Activated CD8-positive, alpha-beta memory T cell treated with anti-CD3 and anti-CD28 coated beads for 36 hours (primary cell): Measurements from ENCODE around the gene ETS1. TPM values are rescaled to one million over a fixed set of nuclear protein-coding genes. Genes with fewer than 3 reads are reported as not detected.

Experiments
- CTCF ChIA-PET: fragments of 350-600 bp; sonication (Branson Sonifier 250); formaldehyde crosslinking; loops from one replicate; lab custom pipeline; 2021; ENCODE audit warnings: antibody characterized with exemption; lab: Charles Lee
- POLR2A ChIA-PET: fragments of 350-600 bp; sonication (Branson Sonifier 250); formaldehyde crosslinking; loops from one replicate; lab custom pipeline; 2021; ENCODE audit warnings: antibody characterized with exemption; lab: Charles Lee
- total RNA-seq, 2 experiments: library from RNA; stranded (reverse); gene quantifications; one replicate each; pipeline ENCODE4 v1.2.3, GENCODE V29; 2021

ETS1 gene
- total RNA-seq, 2 experiments from 2014 or later = 417 to 420 TPM

DNA sequence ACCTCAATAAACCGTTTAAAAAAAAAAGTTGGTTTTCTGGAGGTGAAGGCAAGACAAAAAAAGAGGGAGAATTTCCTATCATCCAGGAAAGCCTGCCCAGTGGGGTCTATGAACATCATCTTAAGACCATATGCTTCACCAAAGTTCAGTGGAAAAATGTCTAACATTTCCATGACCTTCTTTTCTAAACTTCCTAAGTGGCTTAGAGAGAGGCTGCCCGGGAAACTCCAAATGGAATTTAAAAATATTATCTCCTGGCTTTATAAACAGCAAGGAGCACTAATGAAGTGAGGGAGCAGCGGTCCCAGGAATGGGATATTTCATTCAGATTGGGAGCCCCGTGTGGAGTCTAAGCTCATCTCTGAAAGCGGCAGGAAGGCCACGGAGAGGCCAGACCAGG is 46.9 kb downstream of the ETS1 start:
- CTCF ChIA-PET = no interaction called here

DNA sequence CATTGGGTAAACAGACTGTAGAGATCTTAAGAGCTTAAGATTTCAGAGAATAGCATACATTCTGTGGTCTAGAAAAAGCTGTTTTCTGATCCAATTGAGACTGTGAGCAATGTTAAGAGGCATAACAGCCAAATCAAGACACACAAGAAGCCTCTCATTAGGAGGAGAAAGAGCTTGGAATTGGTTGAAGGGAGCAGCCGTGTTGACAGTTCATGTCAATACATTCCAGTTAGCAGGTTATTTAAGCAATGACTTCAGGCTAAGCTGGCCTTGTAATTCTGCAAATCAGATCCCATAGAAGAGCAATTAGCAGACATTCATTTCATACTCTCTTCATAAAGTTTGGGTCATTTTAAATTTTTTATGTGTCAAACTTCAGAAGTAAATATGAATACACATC is 50.9 kb downstream of the ETS1 start:
- ChIA-PET POLR2A (no interaction called here), CTCF (interaction anchor here (1.6 kb wide), 1 partner anchor 11 kb away, joined by 6 read pairs; no protein-coding TSS in a partner anchor)

More for the DNA sequence above, 46.9 kb downstream of the ETS1 start:
- POLR2A ChIA-PET = no interaction called here

DNA sequence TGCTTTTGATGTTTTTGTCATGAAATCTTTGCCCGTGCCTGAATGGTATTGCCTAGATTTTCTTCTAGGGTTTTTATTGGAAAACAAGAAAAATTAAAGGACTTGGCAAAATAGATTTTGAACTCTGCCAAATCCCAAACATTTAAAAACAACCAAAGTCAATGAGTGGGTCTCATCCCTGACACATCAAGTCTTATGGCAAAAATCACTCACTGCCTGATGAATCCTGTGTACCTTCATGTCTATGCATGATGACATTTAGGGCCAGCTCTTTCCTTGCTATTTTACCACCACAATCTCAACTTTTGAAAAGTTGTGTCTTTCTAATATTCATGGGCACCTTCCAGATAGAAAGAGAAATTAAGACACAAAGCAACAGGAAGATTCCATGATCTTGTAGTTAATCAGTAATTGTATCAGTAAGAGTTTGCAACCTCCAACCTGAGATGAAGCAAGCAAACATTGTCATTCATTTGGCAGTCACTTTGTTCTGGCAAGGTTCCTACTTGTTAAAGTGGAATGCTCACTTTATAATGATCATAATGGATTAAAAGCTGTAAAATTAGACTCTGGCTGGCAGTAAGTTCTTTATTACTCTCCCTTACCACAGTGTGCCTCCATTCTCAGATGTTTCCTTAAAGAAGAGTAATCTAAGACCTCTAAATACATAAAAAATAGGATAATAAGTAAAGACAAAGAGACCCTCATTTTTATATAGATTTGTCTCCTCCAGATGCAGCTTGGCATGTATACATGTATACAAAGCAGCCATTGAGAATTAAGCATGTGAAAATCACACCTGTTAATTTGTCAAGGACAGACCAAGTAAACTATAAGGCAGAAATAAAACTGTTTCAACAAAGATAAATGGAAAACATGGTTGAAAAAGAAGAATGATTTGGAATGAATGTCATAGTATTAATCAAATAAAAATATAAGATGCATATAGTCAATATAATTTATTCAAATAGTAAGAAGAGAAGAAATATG is 51.6 kb downstream of the ETS1 start:
- POLR2A ChIA-PET = no interaction called here

DNA sequence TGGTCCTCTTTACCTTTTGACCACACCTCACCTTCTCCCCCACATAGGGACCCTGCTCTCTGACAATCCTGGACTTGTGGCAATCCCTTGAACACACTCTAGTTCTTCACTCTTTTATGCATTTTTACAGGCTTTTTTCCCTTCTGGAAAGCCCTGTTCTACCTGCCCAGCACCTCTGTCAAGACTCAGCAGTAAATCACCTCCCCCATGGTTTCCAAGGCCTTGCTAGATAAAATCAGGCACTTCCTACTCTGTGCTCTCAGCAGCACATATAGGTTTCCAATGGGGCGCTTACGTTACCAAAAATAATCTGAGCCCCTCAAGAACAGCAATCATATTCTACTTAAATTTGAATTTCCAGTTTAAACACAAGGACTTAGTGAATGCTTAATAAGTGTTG is 53.9 kb downstream of the ETS1 start:
- CTCF ChIA-PET = interaction anchor here (1.1 to 2.3 kb wide), 2 partner anchors 9 to 10 kb away, joined by 4 to 12 read pairs; no protein-coding TSS in a partner anchor
- POLR2A ChIA-PET = no interaction called here

More for the DNA sequence above, 51.6 kb downstream of the ETS1 start:
- CTCF ChIA-PET = interaction anchor here (1.6 kb wide), 1 partner anchor 12 kb away, joined by 6 read pairs; no protein-coding TSS in a partner anchor

DNA sequence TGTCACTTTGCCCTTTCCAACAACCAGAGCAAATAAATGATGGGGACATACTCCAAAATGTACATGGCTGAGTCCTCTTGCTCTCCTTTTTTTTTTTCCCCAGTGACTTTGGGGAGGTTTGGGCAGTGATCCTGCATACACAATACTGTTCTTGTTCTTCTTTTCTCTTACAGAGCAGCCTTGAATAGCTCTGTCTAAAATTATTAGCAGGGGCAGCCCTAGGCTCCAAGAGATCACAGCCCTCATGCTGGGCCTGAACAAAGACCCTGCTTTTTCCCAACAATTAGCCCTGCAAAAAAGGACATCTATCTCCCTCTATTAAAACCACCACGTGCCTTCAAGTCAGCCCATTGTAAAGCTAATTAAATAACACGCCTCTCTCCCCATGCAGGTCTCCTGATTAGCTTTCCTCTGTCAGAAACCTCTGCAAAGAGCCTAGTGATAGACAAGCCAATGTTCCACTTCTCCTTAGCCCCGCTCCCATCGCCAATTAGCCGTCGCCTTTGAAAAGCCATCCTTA is 54.7 kb downstream of the ETS1 start:
- ChIA-PET CTCF (interaction anchor here (1.1 to 2.3 kb wide), 2 partner anchors 11 to 99 kb away, joined by 3 to 12 read pairs; no protein-coding TSS in a partner anchor), POLR2A (interaction anchor here (0.6 kb wide), 1 partner anchor 14 kb away, joined by 3 read pairs; no protein-coding TSS in a partner anchor)

DNA sequence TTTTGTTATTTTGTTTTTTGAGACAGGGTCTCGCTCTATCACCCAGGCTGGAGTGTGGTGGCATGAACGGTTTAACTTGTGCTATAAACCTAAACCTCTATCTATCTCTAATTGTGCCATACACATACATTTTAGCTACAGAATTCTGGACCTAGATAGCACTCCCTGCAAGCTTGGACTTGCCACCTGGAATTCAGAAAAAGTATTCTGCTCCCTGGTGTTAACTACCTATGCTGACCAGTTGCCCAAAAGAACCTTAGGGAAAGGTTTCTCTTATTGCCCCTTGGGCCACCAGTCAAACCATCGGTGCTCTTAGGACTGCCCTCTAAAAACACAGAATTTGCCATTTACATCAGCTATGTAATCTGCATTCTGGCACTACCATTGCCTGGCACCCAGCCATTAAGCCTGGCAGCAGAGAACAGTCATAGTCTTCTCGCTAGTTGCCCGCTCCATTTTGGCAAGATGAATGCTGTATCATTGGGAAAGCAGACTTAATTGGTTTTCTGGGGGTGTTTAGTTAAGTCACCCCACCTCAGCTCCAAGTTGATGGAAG is 55.3 kb downstream of the ETS1 start:
- POLR2A ChIA-PET = no interaction called here
- CTCF ChIA-PET = interaction anchor here (1.1 to 2.3 kb wide), 2 partner anchors 12 to 100 kb away, joined by 3 to 12 read pairs; no protein-coding TSS in a partner anchor

DNA sequence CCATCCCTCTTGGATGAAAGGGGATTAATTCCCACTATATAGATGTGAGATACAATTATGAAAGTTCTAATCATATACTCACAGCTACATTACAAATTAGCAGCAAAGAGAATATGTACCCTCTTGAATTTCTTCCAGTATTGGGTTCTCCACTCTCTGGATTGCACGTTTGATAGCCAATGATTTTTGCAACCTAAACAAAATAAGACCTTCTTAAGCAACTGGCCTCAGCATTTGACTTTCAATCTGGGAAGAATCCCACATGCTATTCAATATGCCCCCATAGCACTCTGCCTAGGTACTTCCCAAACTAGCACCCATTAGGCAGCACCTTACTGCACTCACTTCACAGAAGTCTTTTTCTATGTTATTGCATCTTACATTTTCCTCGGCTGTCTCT is 55.8 kb downstream of the ETS1 start:
- ChIA-PET CTCF (interaction anchor here (1.1 to 2.3 kb wide), 2 partner anchors 12 to 100 kb away, joined by 3 to 12 read pairs; no protein-coding TSS in a partner anchor), POLR2A (no interaction called here)

DNA sequence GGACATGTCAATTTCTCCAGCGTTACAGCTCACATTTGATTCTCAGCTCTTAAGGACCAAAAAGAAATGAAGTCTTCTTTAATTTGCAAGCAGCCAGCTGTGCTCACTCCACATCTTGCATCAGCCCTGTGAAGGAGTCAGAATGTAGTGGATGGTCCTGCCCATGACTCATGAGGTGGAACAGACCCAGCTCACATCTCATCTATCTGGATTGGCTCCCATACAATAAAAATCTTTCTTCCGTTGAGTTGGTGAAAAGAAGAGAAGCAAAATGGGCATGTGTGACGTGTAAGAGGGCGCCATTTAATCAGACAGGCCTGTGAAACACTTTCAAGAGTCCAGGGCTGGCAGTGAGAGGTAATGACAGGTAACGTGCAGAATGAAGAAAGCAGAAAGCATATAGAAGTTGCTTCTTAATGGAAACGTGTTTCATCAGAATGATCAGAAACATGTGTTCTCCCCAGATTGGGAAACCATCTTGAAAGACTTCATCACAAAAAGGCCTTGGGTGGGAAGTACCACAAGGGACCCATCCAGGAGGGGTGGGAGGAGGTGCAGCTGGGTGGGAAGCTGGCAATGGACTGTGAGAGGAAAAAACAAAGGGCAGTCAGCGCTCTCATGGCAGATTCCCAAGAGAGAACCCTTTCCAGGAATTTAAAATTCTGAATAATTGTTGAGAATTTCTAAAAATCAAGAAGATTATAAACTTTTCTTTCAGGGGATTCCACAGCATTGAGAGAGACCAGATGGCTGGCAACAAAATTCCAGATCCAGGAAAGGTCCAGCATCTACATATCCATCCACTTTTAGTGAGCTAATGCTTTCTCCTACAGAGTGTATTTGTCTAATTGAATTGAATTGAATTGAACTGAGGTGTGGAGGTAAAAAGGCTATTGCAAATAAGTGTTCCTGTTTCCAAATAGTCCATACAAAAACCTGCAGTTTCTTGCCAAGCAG is 57.0 kb downstream of the ETS1 start:
- POLR2A ChIA-PET = interaction anchor here (1.2 kb wide), 1 partner anchor 94 kb away, joined by 3 read pairs; no protein-coding TSS in a partner anchor

DNA sequence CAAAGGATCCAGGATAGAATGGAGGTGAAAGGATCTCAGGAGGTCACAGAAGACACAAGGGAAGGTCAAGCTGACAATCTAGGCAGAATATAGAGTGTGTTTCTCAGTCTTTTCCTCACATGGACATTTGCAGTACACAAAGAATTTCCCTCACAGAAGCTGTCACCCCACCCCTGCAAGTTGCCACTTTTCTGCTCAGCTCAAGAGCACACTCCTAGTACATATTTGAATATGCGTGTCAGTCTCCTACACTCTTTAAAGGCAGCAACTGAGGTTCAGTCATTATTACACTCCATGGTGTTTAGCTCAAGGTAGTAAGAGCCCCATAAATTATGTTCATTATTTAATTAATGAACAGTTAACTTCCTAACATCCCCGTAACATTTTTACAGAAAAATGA is 59.1 kb downstream of the ETS1 start:
- POLR2A ChIA-PET = interaction anchor here (0.5 kb wide), 1 partner anchor 51 kb away, joined by 6 read pairs; no protein-coding TSS in a partner anchor
- CTCF ChIA-PET = interaction anchor here (0.8 kb wide), 1 partner anchor 16 kb away, joined by 3 read pairs; no protein-coding TSS in a partner anchor

More for the DNA sequence above, 57.0 kb downstream of the ETS1 start:
- CTCF ChIA-PET = interaction anchor here (1.5 to 1.6 kb wide), 2 partner anchors 16 to 19 kb away, joined by 4 to 5 read pairs; no protein-coding TSS in a partner anchor

DNA sequence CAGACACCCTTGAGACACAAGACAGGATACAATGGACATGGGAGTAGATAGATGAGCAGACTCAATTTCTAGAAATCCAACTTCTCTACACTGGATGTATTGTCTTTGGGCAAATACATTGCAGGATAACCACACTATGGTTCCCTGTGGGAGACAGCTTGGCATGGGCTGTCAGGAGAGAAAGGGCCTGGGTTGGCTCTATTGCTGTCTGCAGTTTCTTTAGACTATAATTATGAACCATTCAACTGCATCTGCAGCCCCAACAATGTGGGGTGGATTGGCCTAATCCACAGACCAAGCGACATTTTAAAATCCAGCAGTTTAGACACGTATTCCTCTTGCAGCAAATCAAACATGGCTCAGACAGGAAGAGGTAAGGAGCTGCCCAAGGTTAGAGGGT is 60.3 kb downstream of the ETS1 start:
- POLR2A ChIA-PET = interaction anchor here (1.7 kb wide), 1 partner anchor 10 kb away, joined by 5 read pairs; no protein-coding TSS in a partner anchor
- CTCF ChIA-PET = no interaction called here

DNA sequence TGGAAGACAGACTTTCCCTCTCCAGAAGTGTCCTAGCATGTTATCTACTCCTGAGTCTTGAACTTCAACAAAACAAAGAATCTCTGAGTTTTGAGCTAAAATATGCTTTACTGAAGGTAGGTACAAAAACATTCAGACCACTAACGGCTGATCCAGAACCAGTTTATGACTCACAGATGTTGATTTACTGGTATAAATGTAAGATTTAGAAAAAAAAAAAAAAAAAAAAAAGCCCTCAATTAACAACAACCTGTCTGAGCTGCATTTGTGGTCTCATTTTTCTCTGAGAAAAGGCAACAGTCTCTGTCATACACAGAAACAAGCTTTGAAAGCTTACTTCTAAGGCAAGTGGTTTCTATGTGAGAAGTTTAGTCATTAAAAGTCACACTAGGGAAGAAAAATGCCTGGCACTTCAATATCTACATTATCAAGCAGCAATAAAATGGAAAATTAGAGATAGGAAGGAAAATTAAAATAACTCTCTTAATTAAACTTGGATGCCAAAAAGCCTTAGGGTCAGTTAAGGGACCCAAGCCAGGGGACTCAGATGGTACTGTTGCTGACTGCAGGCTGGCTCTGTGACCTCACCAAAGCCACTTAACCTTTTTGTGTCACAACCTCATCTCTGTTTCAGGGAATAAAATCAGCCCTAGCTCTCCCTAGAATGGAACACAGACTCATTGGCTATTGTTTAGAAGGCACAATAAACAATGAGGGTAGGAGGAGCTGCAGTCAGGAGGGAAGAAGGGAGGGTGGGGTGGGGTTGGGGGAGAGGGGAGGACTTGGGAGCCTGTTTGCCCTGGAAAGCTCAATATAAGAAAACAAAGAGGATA is 61.7 kb downstream of the ETS1 start:
- ChIA-PET CTCF (interaction anchor here (0.6 to 4.3 kb wide), 13 partner anchors 12 to 461 kb away, joined by 3 to 33 read pairs (median 4); no protein-coding TSS in a partner anchor), POLR2A (interaction anchor here (0.5 to 2.0 kb wide), 26 partner anchors 9 to 477 kb away, joined by 3 to 16 read pairs (median 5); no protein-coding TSS in a partner anchor)

DNA sequence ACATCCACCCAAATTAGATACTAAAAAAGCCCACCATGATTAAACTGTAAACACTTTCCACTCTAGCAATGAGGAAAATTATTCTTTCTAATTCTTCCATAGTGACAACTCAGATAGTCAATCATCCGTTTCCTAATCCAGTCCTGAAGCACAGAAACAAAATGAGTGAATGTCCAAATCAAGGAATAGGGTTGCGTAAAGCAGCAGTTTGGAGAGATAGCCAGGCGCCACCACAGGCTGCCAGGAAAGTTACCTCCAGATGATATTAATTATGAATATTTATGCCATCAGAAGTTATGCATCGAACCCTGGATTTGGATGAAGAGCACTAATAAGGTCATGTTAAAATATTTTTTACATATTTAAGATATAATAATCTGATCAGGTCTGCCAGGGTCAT is 63.2 kb downstream of the ETS1 start:
- CTCF ChIA-PET = interaction anchor here (0.6 to 4.3 kb wide), 3 partner anchors 24 to 234 kb away, joined by 3 to 33 read pairs (median 9); no protein-coding TSS in a partner anchor
- POLR2A ChIA-PET = interaction anchor here (1.2 to 3.6 kb wide), 6 partner anchors 19 to 235 kb away, joined by 3 to 16 read pairs (median 6); no protein-coding TSS in a partner anchor

DNA sequence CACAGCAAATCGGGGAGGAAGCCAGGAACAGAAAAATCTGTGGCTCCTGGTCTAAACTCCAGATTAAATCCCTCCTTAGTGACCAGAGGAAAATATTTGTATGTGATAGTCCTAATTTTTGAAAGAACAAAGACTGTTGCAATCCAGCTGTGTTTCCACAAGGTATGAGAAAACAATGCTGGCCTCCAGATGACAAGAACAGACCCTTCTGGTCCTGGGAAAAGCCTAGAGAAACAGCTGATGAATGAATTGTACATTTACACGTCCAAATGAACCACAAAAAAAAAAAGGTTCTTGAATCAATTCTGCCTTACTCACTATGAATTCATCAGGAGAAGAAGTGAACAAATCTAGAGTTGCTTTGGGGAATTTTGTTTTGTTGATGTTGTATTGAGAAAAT is 63.7 kb downstream of the ETS1 start:
- POLR2A ChIA-PET = interaction anchor here (0.7 to 3.6 kb wide), 11 partner anchors 11 to 235 kb away, joined by 3 to 16 read pairs (median 6); no protein-coding TSS in a partner anchor

DNA sequence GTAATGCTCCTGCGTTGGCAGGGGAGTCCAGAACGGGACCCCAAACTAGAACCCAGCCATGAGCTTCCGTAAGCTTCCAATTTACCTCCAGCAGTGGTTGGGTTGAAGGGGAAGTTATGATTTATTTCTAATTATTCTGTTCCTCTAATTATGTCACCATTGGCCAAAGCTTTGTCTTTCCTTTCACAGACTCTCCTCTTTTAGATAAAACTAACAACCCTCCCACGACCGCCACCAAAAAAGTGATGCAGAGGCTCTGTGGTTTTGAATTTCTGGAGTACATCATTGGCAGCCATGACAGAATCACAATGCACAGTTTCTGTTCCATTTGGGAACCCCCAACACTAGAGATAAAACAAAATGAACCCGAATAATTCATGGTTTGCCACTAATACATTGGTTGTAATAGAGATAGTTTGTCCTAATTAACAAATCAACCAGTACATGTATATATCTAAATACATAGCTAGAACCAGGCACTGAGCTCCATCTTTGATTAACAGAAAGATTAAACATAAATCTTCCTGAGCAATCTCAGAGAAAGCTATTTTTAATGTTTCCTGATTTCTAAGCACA is 64.3 kb downstream of the ETS1 start:
- ChIA-PET POLR2A (interaction anchor here (0.7 to 3.6 kb wide), 17 partner anchors 10 to 234 kb away, joined by 3 to 16 read pairs (median 4); no protein-coding TSS in a partner anchor), CTCF (interaction anchor here (1.0 to 4.3 kb wide), 4 partner anchors 14 to 233 kb away, joined by 3 to 33 read pairs (median 7); no protein-coding TSS in a partner anchor)

More for the DNA sequence above, 63.7 kb downstream of the ETS1 start:
- CTCF ChIA-PET = interaction anchor here (1.0 to 4.3 kb wide), 4 partner anchors 14 to 234 kb away, joined by 3 to 33 read pairs (median 7); no protein-coding TSS in a partner anchor

DNA sequence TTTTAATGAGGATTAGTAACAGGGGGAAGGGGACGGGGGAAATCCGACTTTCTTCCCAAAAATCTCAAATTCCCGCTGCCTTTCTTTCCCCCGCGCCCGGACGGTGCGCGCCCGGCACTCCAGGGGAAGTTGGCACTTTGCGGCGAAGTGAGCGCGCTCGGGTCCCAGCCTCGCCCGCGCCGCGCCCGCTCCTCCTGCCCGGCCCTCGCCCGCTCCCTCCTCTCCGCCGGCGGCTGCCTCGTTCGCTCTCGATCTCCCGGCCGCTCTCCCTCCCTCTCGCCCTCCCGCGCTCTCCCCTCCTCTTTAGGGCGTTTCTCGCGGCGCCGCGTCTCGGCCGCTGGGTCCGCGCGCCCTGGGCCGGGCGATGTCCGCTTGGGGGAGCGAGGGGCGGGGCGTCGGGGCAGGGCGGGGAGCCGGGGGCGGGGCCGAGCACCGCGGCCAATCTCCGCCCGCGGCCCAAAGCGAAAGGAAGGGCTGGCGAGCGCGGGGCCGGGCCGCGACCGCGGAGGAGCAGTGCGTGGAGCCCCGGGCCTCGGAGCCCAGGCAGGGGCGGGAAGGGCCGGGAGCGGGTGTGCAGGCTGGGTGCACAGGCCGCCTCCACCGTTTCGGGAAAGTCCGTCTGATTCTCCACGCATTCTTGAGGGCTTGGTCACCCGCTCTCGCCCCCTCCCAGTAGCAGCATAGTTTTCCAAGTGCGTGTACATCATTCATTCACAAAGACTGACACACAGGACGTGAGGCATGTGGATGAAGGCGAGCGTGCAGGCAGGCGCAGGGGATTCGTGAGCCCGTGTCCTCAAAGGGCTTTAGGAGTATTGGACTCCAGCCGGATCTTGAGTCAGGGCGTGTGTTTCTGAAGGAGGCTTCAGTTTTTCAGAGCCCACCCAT is 65.1 kb downstream of the ETS1 start:
- ChIA-PET POLR2A (interaction anchor here (0.6 to 5.4 kb wide), 27 partner anchors 9 to 233 kb away, joined by 3 to 110 read pairs (median 4); no protein-coding TSS in a partner anchor), CTCF (interaction anchor here (0.7 to 4.3 kb wide), 6 partner anchors 12 to 233 kb away, joined by 3 to 33 read pairs (median 8); no protein-coding TSS in a partner anchor)
